ENCODE data around the gene FUT8.

The FUT8 gene

DNA sequence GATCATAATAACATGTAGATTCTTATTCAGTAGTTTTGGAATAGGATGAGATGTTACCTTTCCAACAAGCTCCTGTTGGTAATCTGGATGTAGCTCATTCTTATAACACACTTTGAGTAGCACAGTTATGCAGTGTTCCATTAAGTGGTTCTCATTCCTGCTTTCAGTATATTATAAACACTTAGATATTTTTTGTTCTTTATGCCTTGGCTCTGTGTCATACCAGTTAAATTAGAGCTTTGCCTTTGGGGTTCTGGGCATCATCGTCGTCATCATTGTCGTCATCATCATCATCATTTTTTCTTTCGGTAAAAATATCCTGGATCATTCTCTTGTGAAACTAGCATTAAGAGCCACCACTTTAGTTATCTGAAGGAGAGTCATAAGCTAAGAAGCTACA is 87.5 kb downstream of the FUT8 start:
- TF ChIP-seq, protein P1, sequence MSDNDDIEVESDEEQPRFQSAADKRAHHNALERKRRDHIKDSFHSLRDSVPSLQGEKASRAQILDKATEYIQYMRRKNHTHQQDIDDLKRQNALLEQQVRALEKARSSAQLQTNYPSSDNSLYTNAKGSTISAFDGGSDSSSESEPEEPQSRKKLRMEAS (IDR thresholded peaks at IDR 0.05), result no peak
- no peak for TF ChIP-seq EP300 (IDR thresholded peaks at IDR 0.05; ENCODE audit: borderline replicate concordance)
- no peak for TF ChIP-seq CREB1 (IDR thresholded peaks at IDR 0.05; ENCODE audit: low read depth)
- TF ChIP-seq CEBPB (IDR thresholded peaks at IDR 0.05), result no peak
- TF ChIP-seq YY1 (IDR thresholded peaks at IDR 0.05; ENCODE audit: low read depth), result no peak
- no peak for TF ChIP-seq TAF1 (IDR thresholded peaks at IDR 0.05; ENCODE audit: low read depth)
- no peak for TF ChIP-seq ZBTB7A (IDR thresholded peaks at IDR 0.05; ENCODE audit: low read depth)
- TF ChIP-seq RAD21 (IDR thresholded peaks at IDR 0.05; ENCODE audit: low read depth), result no peak
- TF ChIP-seq TCF12 (IDR thresholded peaks at IDR 0.05; ENCODE audit: low read depth), result no peak
- TF ChIP-seq, protein P2, sequence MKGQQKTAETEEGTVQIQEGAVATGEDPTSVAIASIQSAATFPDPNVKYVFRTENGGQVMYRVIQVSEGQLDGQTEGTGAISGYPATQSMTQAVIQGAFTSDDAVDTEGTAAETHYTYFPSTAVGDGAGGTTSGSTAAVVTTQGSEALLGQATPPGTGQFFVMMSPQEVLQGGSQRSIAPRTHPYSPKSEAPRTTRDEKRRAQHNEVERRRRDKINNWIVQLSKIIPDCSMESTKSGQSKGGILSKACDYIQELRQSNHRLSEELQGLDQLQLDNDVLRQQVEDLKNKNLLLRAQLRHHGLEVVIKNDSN (IDR thresholded peaks at IDR 0.05), result no peak
- no peak for TF ChIP-seq EGR1 (IDR thresholded peaks at IDR 0.05)
- TF ChIP-seq, protein P3, sequence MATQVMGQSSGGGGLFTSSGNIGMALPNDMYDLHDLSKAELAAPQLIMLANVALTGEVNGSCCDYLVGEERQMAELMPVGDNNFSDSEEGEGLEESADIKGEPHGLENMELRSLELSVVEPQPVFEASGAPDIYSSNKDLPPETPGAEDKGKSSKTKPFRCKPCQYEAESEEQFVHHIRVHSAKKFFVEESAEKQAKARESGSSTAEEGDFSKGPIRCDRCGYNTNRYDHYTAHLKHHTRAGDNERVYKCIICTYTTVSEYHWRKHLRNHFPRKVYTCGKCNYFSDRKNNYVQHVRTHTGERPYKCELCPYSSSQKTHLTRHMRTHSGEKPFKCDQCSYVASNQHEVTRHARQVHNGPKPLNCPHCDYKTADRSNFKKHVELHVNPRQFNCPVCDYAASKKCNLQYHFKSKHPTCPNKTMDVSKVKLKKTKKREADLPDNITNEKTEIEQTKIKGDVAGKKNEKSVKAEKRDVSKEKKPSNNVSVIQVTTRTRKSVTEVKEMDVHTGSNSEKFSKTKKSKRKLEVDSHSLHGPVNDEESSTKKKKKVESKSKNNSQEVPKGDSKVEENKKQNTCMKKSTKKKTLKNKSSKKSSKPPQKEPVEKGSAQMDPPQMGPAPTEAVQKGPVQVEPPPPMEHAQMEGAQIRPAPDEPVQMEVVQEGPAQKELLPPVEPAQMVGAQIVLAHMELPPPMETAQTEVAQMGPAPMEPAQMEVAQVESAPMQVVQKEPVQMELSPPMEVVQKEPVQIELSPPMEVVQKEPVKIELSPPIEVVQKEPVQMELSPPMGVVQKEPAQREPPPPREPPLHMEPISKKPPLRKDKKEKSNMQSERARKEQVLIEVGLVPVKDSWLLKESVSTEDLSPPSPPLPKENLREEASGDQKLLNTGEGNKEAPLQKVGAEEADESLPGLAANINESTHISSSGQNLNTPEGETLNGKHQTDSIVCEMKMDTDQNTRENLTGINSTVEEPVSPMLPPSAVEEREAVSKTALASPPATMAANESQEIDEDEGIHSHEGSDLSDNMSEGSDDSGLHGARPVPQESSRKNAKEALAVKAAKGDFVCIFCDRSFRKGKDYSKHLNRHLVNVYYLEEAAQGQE (IDR thresholded peaks at IDR 0.05; ENCODE audit: low read depth), result no peak
- no peak for TF ChIP-seq NFIC (IDR thresholded peaks at IDR 0.05)
- no peak for TF ChIP-seq TEAD4 (IDR thresholded peaks at IDR 0.05)
- TF ChIP-seq FOXM1 (IDR thresholded peaks at IDR 0.05; ENCODE audit: borderline replicate concordance, low read depth), result no peak

DNA sequence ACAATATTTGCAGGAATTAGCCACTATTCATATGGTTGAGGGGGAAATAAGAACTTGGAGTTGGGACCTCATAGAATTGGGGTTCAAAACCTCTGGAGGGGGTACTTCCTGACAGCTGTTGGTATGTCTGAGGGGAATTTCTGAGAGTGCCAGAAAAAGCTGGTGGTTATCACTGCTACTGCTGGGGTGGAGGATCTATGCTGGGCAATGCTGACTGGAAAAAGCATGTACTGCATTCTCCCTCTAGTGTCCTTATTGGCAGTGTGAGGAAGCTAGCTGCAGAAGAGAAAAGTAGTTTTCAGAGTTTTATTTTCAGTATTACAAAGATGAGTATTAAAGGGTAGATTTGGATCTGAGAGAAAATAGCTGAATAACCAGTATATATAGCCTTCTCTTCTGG is 88.8 kb downstream of the FUT8 start:
- TF ChIP-seq, protein P1 (IDR thresholded peaks at IDR 0.05), result no peak
- TF ChIP-seq TEAD4 (IDR thresholded peaks at IDR 0.05) (no peak), TAF1 (IDR thresholded peaks at IDR 0.05; ENCODE audit: low read depth) (no peak), EP300 (IDR thresholded peaks at IDR 0.05; ENCODE audit: borderline replicate concordance) (no peak), ZBTB7A (IDR thresholded peaks at IDR 0.05; ENCODE audit: low read depth) (no peak)
- TF ChIP-seq, protein P2 (IDR thresholded peaks at IDR 0.05), result no peak

DNA sequence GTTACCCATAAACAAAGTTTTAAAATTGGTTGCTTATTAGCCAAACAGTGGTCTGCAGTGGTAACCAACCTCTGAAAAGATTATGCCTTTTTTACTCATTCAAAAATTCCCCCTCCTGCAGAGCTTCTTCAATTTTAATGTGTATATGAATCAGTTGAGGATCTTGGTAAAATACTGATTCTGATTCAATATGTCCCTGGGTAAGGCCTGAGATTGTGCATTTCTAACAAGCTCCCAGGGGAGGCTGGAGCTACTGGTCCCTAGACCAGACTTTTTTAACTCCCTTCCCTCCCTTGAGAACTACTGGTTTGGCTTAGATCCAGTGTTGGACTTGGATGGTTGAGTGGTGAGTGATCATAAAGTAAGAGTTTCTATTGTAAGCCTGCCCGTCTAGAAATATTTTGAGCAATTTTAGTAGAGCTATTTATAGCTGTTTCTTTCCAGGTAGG is 90.2 kb downstream of the FUT8 start:
- peak; percentile 49; the same call in 1 of the 2 replicates for TF ChIP-seq NFIC (IDR thresholded peaks at IDR 0.05)
- TF ChIP-seq, protein P2 (IDR thresholded peaks at IDR 0.05), result no peak

DNA sequence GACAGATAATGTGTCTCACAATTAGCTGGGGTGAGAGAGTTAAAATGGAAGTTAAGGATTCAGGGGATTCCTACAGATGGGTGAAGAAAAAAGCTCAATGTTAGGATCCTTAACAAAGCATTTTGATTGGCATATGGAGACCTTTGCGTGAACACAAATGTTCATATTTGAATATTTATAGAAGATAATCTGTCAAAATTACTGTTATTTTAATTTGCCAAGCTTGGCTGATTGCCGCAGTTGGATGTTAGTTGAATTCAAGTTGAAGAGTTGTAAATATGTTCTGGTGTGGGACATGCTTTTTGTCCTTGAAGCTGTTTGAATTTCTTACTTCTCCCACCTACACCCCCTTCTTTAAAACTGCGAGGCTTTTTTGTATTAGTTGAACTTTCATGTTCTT is 91.2 kb downstream of the FUT8 start:
- TF ChIP-seq YY1 (IDR thresholded peaks at IDR 0.05; ENCODE audit: low read depth), result no peak
- TF ChIP-seq TEAD4 (IDR thresholded peaks at IDR 0.05), result no peak
- TF ChIP-seq EP300 (IDR thresholded peaks at IDR 0.05; ENCODE audit: borderline replicate concordance), result no peak
- TF ChIP-seq ZBTB7A (IDR thresholded peaks at IDR 0.05; ENCODE audit: low read depth), result no peak
- TF ChIP-seq CEBPB (IDR thresholded peaks at IDR 0.05), result no peak
- no peak for TF ChIP-seq TAF1 (IDR thresholded peaks at IDR 0.05; ENCODE audit: low read depth)
- TF ChIP-seq NFIC (IDR thresholded peaks at IDR 0.05), result no peak
- TF ChIP-seq, protein P3 (IDR thresholded peaks at IDR 0.05; ENCODE audit: low read depth), result no peak
- no peak for TF ChIP-seq RAD21 (IDR thresholded peaks at IDR 0.05; ENCODE audit: low read depth)
- TF ChIP-seq, protein P1 (IDR thresholded peaks at IDR 0.05), result no peak
- TF ChIP-seq CREB1 (IDR thresholded peaks at IDR 0.05; ENCODE audit: low read depth), result no peak
- TF ChIP-seq EGR1 (IDR thresholded peaks at IDR 0.05), result no peak
- no peak for TF ChIP-seq TCF12 (IDR thresholded peaks at IDR 0.05; ENCODE audit: low read depth)
- TF ChIP-seq, protein P2 (IDR thresholded peaks at IDR 0.05), result no peak
- no peak for TF ChIP-seq FOXM1 (IDR thresholded peaks at IDR 0.05; ENCODE audit: borderline replicate concordance, low read depth)

DNA sequence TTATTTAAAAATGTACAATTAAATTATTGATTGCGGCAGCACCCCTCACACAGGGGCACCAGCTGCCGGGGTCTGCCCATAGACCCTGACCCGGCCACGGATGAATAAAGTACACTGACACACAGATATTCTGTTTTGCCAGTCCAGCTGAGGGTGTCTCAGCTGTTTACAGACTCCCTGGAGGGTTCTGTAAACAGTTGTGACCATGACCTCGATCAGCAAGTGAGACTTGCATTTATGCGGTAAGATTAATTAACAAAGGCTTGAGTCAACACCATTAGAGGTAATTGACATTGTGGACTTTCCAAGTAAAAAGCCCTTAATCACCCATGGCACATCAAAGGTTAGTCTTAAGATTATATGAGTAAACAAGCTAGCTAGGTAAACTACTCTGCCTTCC is 94.3 kb downstream of the FUT8 start:
- no peak for TF ChIP-seq FOXM1 (IDR thresholded peaks at IDR 0.05; ENCODE audit: borderline replicate concordance, low read depth)

DNA sequence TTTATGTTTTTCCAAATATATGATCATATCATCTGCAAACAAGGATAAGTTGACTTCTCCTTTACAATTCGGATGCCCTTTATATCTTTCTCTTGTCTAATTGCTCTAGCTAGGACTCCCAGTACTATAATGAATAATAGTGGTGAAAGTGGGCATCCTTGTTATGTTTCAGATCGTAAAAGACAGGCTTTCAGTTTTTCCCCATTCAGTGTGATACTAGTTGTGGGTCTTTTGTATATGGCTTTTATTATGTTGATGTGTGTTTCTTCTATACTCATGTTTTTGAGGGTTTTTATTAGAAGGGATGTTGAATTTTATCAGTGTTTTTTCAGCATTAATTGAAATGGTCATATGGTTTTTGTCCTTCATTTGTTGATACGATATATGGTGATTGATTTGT is 97.3 kb downstream of the FUT8 start:
- TF ChIP-seq RAD21 (IDR thresholded peaks at IDR 0.05; ENCODE audit: low read depth), result no peak
- TF ChIP-seq YY1 (IDR thresholded peaks at IDR 0.05; ENCODE audit: low read depth), result no peak
- TF ChIP-seq, protein P2 (IDR thresholded peaks at IDR 0.05), result no peak
- TF ChIP-seq, protein P1 (IDR thresholded peaks at IDR 0.05), result no peak
- TF ChIP-seq EGR1 (IDR thresholded peaks at IDR 0.05), result no peak
- no peak for TF ChIP-seq ZBTB7A (IDR thresholded peaks at IDR 0.05; ENCODE audit: low read depth)
- no peak for TF ChIP-seq FOXM1 (IDR thresholded peaks at IDR 0.05; ENCODE audit: borderline replicate concordance, low read depth)
- no peak for TF ChIP-seq CEBPB (IDR thresholded peaks at IDR 0.05)
- no peak for TF ChIP-seq TCF12 (IDR thresholded peaks at IDR 0.05; ENCODE audit: low read depth)
- no peak for TF ChIP-seq CREB1 (IDR thresholded peaks at IDR 0.05; ENCODE audit: low read depth)
- no peak for TF ChIP-seq EP300 (IDR thresholded peaks at IDR 0.05; ENCODE audit: borderline replicate concordance)
- no peak for TF ChIP-seq NFIC (IDR thresholded peaks at IDR 0.05)

Measured in Ishikawa (cell line).